Bronchial epithelial cell (primary cell): ENCODE data around the gene DNAH14. TPM values are rescaled to one million over a fixed set of nuclear protein-coding genes. Genes with fewer than 3 reads are reported as not detected.
"Not testable (repeated sequence)": the region's sequence is repeated elsewhere in the genome, so short reads cannot be mapped to it uniquely, and the experiment has no call there.

Source experiments
- DNase-seq: peaks from one replicate; pipeline ENCODE4 v3.0.0-alpha.2; 2010; ENCODE audit warnings: low read depth
- FAIRE-seq: peaks from 2 replicates; lab custom pipeline; 2011; peaks lifted over from hg19 to GRCh38; lab: Jason Lieb, UNC
- H3K27me3 ChIP-seq: 2 replicates; pipeline ENCODE4 v1.5.1; 2011; ENCODE audit warnings: low read length; ENCODE audit not compliant: control insufficient read depth, insufficient read depth
- H3K36me3 ChIP-seq: 2 replicates; pipeline ENCODE4 v1.5.1; 2011; ENCODE audit warnings: low read length; ENCODE audit not compliant: control insufficient read depth, insufficient read depth
- H3K4me3 ChIP-seq: 2 replicates; pipeline ENCODE4 v1.5.1; 2011; ENCODE audit warnings: mild to moderate bottlenecking, low read depth, low read length, control low read depth
- total RNA-seq: library from RNA; depleted of rRNA; stranded (reverse); fragments of >200 nt; gene quantifications from 2 replicates; pipeline ENCODE4 v1.2.1, GENCODE V29; 2014
- TF ChIP-seq, protein P1 (sequence below): IDR thresholded peaks from 2 replicates; pipeline ENCODE4 v1.5.1; 2011; ENCODE audit warnings: mild to moderate bottlenecking, moderate library complexity, low read length, control low read depth, inconsistent platforms; ENCODE audit not compliant: insufficient read depth, severe bottlenecking

The DNAH14 gene
- total RNA-seq, result 10.5 and 11.9 TPM in 2 replicates

GRCh38 chr1:224929335-224930237 lies at the start of gene DNAH14:
Gene DNAH14 (plus strand): TSS chr1:224929675. CDS start chr1:224952703, 23,028 bp downstream.
- Histone ChIP-seq H3K4me3 (peak within 1 kb of the TSS; percentile 70), H3K27me3 (no peaks in the 10 kb centered on the region), H3K36me3 (no peaks in the 10 kb centered on the region)
- FAIRE-seq (no peak), DNase-seq (peak; percentile 36)
- TF ChIP-seq, protein P1, sequence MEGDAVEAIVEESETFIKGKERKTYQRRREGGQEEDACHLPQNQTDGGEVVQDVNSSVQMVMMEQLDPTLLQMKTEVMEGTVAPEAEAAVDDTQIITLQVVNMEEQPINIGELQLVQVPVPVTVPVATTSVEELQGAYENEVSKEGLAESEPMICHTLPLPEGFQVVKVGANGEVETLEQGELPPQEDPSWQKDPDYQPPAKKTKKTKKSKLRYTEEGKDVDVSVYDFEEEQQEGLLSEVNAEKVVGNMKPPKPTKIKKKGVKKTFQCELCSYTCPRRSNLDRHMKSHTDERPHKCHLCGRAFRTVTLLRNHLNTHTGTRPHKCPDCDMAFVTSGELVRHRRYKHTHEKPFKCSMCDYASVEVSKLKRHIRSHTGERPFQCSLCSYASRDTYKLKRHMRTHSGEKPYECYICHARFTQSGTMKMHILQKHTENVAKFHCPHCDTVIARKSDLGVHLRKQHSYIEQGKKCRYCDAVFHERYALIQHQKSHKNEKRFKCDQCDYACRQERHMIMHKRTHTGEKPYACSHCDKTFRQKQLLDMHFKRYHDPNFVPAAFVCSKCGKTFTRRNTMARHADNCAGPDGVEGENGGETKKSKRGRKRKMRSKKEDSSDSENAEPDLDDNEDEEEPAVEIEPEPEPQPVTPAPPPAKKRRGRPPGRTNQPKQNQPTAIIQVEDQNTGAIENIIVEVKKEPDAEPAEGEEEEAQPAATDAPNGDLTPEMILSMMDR, result no peak

- FAIRE-seq, result no peak
- no peaks in the 10 kb centered on the region for H3K36me3 ChIP-seq
- no peak overlapping the region for H3K4me3 ChIP-seq
- TF ChIP-seq, protein P1, result no peak
- DNase-seq, result no peak
- H3K27me3 ChIP-seq, result no peaks in the 10 kb centered on the region
These were observed 48.7 kb upstream of the DNAH14 start for GRCh38 chr1:224880593-224881307.

- not testable (repeated sequence) for DNase-seq, FAIRE-seq, H3K36me3 ChIP-seq, H3K27me3 ChIP-seq, H3K4me3 ChIP-seq
These were observed 48.2 kb upstream of the DNAH14 start for GRCh38 chr1:224881308-224881692.

DNA sequence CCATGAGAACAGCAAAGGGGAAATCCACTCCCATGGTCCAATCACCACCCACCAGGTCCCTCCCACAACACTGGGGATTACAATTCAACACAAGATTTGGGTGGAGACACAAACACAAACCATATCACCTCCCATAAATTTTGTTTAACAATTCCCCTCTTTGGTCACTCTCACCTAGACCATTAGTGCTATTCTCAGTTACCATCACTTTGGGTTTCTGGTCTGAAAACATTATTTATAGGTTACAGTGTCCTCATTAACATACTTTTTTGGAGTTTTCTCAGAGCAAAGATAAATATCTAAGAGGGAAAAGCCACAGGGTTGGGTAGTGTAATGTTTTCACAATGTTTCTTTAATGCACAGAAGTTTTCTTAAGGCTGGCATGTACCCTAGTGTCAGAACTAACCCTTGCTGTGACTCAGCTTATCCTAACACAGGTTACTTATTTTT lies 47.7 kb upstream of the DNAH14 start:
- FAIRE-seq (no peak), DNase-seq (no peak)
- Histone ChIP-seq H3K27me3 (no peaks in the 10 kb centered on the region), H3K36me3 (no peaks in the 10 kb centered on the region), H3K4me3 (no peak overlapping the region)
- TF ChIP-seq, protein P1, result no peak

DNA sequence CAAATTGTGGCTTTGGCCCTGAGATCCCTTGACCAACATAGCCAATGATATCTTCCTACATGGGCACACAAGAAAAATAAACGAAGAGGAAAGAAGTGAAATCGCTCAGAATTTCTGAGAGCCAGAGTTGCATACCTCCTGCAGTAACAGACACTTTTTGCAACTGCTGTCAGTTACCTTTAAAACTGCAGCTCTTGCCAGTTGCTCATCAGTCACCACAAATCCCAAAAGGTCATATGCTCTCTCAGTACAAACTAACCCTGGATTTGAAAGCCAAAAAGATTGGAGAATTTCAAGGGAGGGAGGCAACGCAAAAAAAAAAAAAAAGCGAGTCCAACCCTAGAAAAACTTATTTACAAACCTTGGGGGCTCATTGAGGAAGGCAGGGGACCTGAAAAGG lies 47.2 kb upstream of the DNAH14 start:
- H3K4me3 ChIP-seq, result no peak overlapping the region
- FAIRE-seq, result no peak
- TF ChIP-seq, protein P1, result no peak
- H3K27me3 ChIP-seq, result no peaks in the 10 kb centered on the region
- H3K36me3 ChIP-seq, result no peaks in the 10 kb centered on the region
- no peak for DNase-seq

DNA sequence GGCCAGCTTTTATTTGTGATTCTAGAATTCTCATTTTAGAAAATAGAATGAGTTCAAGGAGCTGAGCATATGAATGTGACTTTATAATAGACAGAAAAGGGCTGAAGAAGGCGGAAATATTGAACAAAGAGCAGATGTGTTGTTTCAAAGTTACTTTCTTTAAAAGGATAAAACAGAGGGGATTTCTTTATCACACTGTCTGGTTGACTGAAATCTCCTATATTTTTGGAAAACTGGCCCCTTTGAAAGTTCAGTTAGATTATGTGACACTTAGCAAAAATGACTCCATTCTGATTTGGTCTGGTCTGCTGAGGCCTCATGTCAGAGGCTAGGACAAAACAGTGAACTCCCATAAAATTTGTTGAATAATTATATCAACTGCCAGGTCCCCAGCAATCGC lies 46.4 kb upstream of the DNAH14 start:
- H3K36me3 ChIP-seq, result no peaks in the 10 kb centered on the region
- H3K27me3 ChIP-seq, result no peaks in the 10 kb centered on the region
- H3K4me3 ChIP-seq, result no peak overlapping the region
- no peak for DNase-seq
- TF ChIP-seq, protein P1, result no peak
- no peak for FAIRE-seq
